Adipocyte (in vitro differentiated cells): ENCODE data around the gene ZNF605.

Experiments
- DNase-seq: peaks from one replicate; pipeline ENCODE4 v3.0.0-alpha.2; 2015; ENCODE audit warnings: low read depth
- H3K27me3 ChIP-seq: replicated peaks from 2 replicates; pipeline ENCODE4 v1.7.0; 2013; ENCODE audit warnings: mild to moderate bottlenecking, low read length, moderate library complexity; ENCODE audit not compliant: control insufficient read depth, insufficient read depth
- H3K36me3 ChIP-seq: 2 replicates; pipeline ENCODE4 v1.7.0; 2013; ENCODE audit warnings: low read length, mild to moderate bottlenecking, moderate library complexity; ENCODE audit not compliant: control insufficient read depth, insufficient read depth, severe bottlenecking
- H3K4me1 ChIP-seq: 2 replicates; pipeline ENCODE4 v1.7.0; 2013; ENCODE audit warnings: mild to moderate bottlenecking, low read length, moderate library complexity; ENCODE audit not compliant: control insufficient read depth, insufficient read depth
- H3K4me3 ChIP-seq: 2 replicates; pipeline ENCODE4 v1.7.0; 2013; ENCODE audit warnings: mild to moderate bottlenecking, low read length, moderate library complexity
- H3K9ac ChIP-seq: 2 replicates; pipeline ENCODE4 v1.7.0; 2013; ENCODE audit warnings: mild to moderate bottlenecking, low read length, moderate library complexity
- H3K9me3 ChIP-seq: 2 replicates; pipeline ENCODE4 v1.7.0; 2013; ENCODE audit warnings: mild to moderate bottlenecking, low read length, moderate library complexity; ENCODE audit not compliant: control insufficient read depth

ZNF605 gene

GRCh38 chr12:132955094-132956010 lies 754 bp downstream of the ZNF605 start:
- Histone ChIP-seq H3K4me3 (peak overlapping the region; percentile 94), H3K27me3 (no peaks in the 10 kb centered on the region), H3K9me3 (peaks cover 35% of the 10 kb centered on the region), H3K36me3 (peaks cover 11% of the 10 kb centered on the region), H3K4me1 (peaks cover 8% of the 10 kb centered on the region), H3K9ac (peak overlapping the region; percentile 95)
- peak; percentile 76 for DNase-seq

DNA sequence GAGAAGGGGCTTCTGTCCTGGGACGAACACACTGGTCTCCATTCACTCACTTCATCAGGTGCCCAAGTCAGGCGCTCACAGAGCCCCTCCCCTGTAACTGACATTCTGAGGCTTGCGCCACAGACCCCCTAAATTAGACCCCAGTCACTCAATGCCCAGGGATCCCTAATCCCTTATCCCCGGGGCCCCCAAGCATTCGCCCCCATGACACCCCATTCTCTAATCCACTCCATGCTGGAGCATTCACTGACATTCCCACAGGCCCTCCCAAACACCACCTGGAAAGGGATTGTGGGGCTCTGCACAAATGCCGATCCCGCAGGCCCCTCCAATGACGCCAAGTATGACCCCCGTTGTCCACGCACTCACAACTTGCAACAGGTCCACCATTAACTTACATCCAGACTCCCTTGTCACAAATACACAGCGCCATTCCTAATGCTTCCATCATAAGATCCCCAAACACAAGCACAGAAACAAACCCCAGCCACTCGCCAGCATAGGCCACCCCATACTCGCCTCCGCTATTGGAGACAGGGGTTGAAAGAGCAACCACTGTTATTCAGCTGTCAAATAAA lies 1.5 kb downstream of the ZNF605 start:
- Histone ChIP-seq H3K27me3 (no peaks in the 10 kb centered on the region), H3K9me3 (peaks cover 43% of the 10 kb centered on the region), H3K4me3 (peak overlapping the region; percentile 94), H3K9ac (peak overlapping the region; percentile 95), H3K4me1 (peaks cover 8% of the 10 kb centered on the region), H3K36me3 (peaks cover 19% of the 10 kb centered on the region)
- DNase-seq = no peak

GRCh38 chr12:132953771-132954170 lies 2.3 kb downstream of the ZNF605 start:
- Histone ChIP-seq H3K27me3 (no peaks in the 10 kb centered on the region), H3K9ac (no peak overlapping the region), H3K9me3 (peaks cover 51% of the 10 kb centered on the region), H3K4me3 (peak overlapping the region; percentile 8), H3K36me3 (peaks cover 26% of the 10 kb centered on the region), H3K4me1 (peaks cover 8% of the 10 kb centered on the region)
- no peak for DNase-seq

GRCh38 chr12:132953163-132953425 lies 3.0 kb downstream of the ZNF605 start:
- H3K27me3 ChIP-seq = no peaks in the 10 kb centered on the region

GRCh38 chr12:132952371-132953162 lies 3.5 kb downstream of the ZNF605 start:
- Histone ChIP-seq H3K9ac (no peak overlapping the region), H3K36me3 (peaks cover 38% of the 10 kb centered on the region), H3K27me3 (no peaks in the 10 kb centered on the region), H3K4me1 (peaks cover 8% of the 10 kb centered on the region), H3K9me3 (peaks cover 63% of the 10 kb centered on the region), H3K4me3 (peak overlapping the region; percentile 42)
- DNase-seq = no peak

More at GRCh38 chr12:132953163-132953425, 3.0 kb downstream of the ZNF605 start:
- Histone ChIP-seq H3K36me3 (peaks cover 33% of the 10 kb centered on the region), H3K4me1 (peaks cover 8% of the 10 kb centered on the region), H3K4me3 (no peak overlapping the region), H3K9ac (no peak overlapping the region), H3K9me3 (peaks cover 57% of the 10 kb centered on the region)
- DNase-seq = no peak

- DNase-seq = no peak
- Histone ChIP-seq H3K36me3 (peaks cover 44% of the 10 kb centered on the region), H3K4me3 (peak overlapping the region; percentile 6), H3K27me3 (no peaks in the 10 kb centered on the region), H3K9me3 (peaks cover 70% of the 10 kb centered on the region), H3K4me1 (peaks cover 8% of the 10 kb centered on the region), H3K9ac (no peak overlapping the region)
These were observed 4.5 kb downstream of the ZNF605 start for GRCh38 chr12:132951649-132952048.

GRCh38 chr12:132950844-132951535 lies 5.1 kb downstream of the ZNF605 start:
- Histone ChIP-seq H3K27me3 (no peaks in the 10 kb centered on the region), H3K36me3 (peaks cover 51% of the 10 kb centered on the region), H3K9me3 (peaks cover 76% of the 10 kb centered on the region), H3K4me3 (peak overlapping the region; percentile 6), H3K9ac (no peak overlapping the region), H3K4me1 (peaks cover 8% of the 10 kb centered on the region)
- no peak for DNase-seq

DNA sequence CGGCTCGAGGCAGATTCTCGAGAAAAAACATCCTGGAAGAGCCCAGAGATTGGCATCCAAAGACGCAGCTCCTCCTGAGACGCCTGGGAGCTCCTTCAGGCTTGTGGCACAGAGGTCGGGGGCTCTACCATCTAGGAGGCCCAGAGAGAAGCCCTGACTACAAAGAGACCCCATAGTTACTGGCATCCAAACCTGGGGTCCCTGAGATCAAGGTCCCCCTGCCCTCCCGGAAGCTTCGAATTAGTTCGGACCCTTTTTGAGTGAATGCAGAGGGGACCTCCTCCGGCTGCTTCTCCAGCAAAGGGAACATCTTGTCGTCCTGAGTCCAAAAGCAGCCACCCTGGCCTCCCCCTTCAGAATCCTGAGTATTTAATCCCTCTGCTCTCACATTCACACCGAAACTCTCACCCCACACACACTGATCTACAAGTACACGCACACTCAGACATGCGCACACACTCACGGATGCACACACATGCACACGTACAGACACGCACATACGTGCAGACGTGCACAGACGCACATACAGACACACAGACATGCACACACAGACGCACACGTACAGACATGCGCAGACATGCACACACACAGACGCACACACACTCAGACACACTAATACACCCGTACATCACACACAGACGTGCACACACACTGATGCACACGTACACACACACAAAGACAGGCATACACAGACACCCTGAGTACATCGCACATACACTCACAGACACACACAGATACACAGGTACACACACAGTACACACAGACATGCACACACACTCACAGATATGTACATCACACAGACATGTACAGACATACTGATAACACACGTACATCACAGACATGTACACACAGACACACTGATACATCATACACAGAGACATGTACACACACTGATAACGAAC lies 5.9 kb downstream of the ZNF605 start:
- peaks cover 59% of the 10 kb centered on the region for H3K36me3 ChIP-seq
- H3K9me3 ChIP-seq = peaks cover 84% of the 10 kb centered on the region
- no peak for DNase-seq
- H3K4me1 ChIP-seq = peaks cover 8% of the 10 kb centered on the region
- peak overlapping the region; percentile 17 for H3K4me3 ChIP-seq
- no peaks in the 10 kb centered on the region for H3K27me3 ChIP-seq
- H3K9ac ChIP-seq = no peak overlapping the region

DNA sequence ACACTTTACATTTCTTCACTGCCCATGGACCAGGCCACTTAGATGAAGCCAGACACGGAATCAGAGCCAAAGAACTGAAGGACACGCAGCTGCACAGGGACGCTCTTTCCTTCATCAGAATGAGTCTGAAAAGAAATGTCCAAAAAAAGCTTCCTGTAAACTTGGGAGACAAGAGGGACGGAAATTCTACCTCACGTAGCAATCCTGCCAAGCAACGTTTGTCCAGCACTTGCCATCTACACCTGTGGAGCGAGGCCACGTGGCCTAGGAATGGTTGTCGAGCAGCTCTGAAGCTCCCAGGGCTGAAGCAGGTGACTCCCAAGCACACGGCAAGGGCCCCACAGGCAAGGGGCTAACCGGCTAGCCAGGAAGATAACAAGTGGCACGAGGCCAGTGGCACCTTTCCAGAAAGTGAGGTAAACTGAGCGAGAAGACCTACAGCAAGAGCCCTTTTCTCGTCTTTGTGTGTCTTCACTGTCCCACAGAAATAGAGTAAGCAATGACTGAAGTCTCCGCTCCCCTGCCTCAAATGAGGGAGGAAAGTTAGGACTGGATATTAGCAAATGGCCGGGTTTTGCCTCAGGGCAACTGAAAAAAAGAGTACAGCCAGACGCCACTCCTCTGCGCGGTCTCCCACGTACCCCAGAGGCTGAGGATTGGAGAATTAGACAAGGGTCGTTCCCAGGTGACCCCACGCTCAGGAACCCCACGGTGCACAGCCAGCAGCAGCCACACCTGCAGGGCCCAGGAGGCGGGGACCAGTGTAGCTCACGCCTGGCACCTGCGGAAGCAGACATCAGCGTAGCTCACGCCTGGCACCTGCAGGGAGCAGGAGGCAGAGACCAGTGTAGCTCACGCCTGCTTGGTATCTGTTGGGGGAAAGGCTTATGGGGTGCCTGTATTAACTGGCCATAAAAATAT lies 7.7 kb downstream of the ZNF605 start:
- no peak for DNase-seq
- Histone ChIP-seq H3K4me1 (no peaks in the 10 kb centered on the region), H3K36me3 (peaks cover 77% of the 10 kb centered on the region), H3K27me3 (no peaks in the 10 kb centered on the region), H3K4me3 (peak overlapping the region; percentile 49), H3K9me3 (peaks cover 97% of the 10 kb centered on the region), H3K9ac (no peak overlapping the region)
